ENCODE data around the gene TRPV3.

Gene TRPV3

GRCh38 chr17:3539881-3540540 lies 17.6 kb downstream of the TRPV3 start (continued):
- TF ChIP-seq ZNF488 (tag by site-specific recombination; IDR thresholded peaks at IDR 0.05) (no peak), ELK4 (IDR thresholded peaks at IDR 0.05; ENCODE audit: borderline replicate concordance, low read depth, low read length) (no peak), ZNF24 (tag by site-specific recombination; IDR thresholded peaks at IDR 0.05) (no peak), ZNF174 (tag by site-specific recombination; IDR thresholded peaks at IDR 0.05) (no peak), ZNF830 (tag by site-specific recombination; IDR thresholded peaks at IDR 0.05; ENCODE audit: low read depth) (no peak), ZNF561 (tag by site-specific recombination; IDR thresholded peaks at IDR 0.05; ENCODE audit: borderline replicate concordance) (no peak), ZXDB (tag by site-specific recombination; IDR thresholded peaks at IDR 0.05) (no peak), ZNF473 (tag by site-specific recombination; IDR thresholded peaks at IDR 0.05) (no peak), ZBTB8A (tag by site-specific recombination; IDR thresholded peaks at IDR 0.05) (peak; percentile 22; the same call in 1 of the 2 replicates)
- TF ChIP-seq, protein P1, sequence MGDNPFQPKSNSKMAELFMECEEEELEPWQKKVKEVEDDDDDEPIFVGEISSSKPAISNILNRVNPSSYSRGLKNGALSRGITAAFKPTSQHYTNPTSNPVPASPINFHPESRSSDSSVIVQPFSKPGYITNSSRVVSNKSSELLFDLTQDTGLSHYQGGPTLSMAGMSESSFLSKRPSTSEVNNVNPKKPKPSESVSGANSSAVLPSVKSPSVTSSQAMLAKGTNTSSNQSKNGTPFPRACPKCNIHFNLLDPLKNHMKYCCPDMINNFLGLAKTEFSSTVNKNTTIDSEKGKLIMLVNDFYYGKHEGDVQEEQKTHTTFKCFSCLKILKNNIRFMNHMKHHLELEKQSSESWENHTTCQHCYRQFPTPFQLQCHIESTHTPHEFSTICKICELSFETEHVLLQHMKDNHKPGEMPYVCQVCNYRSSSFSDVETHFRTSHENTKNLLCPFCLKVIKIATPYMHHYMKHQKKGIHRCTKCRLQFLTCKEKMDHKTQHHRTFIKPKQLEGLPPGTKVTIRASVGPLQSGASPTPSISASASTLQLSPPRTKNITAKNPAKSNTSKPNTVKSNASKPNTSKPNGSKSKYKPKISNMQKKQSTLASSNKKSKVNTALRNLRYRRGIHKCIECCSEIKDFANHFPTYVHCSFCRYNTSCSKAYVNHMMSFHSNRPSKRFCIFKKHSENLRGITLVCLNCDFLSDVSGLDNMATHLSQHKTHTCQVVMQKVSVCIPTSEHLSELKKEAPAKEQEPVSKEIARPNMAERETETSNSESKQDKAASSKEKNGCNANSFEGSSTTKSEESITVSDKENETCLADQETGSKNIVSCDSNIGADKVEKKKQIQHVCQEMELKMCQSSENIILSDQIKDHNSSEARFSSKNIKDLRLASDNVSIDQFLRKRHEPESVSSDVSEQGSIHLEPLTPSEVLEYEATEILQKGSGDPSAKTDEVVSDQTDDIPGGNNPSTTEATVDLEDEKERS (tag by site-specific recombination; IDR thresholded peaks at IDR 0.05), result no peak

GRCh38 chr17:3536716-3537115 lies 20.9 kb downstream of the TRPV3 start:
- CTCF ChIA-PET, result interaction anchor here (0.7 to 0.8 kb wide), 3 partner anchors 12 to 487 kb away, joined by 3 read pairs; no protein-coding TSS in a partner anchor

More at GRCh38 chr17:3536716-3537115, 20.9 kb downstream of the TRPV3 start:
- Histone ChIP-seq H3K4me1 (ENCODE audit: control insufficient read depth, insufficient read depth, low read length) (no peaks in the 10 kb centered on the region), H3K9me3 (ENCODE audit: control insufficient read depth, insufficient read depth, low read depth, low read length) (no peaks in the 10 kb centered on the region), H3K27ac (ENCODE audit: extremely low read depth, low read depth, low read length) (no peak overlapping the region), H3K4me3 (ENCODE audit: low read depth, low read length) (no peak overlapping the region), H3K36me3 (ENCODE audit: control insufficient read depth in 2 of 2, insufficient read depth in 1 of 2, low read length in 2 of 2) (no peaks in the 10 kb centered on the region)
- POLR2A ChIA-PET, result no interaction called here
- TF ChIP-seq MZF1 (tag by site-specific recombination; IDR thresholded peaks at IDR 0.05; ENCODE audit: borderline replicate concordance) (no peak), BCL11B (tag by site-specific recombination; IDR thresholded peaks at IDR 0.05; ENCODE audit: low read depth) (no peak), ZNF248 (tag by site-specific recombination; IDR thresholded peaks at IDR 0.05) (no peak), ZNF146 (tag by site-specific recombination; IDR thresholded peaks at IDR 0.05) (no peak), ZNF37A (tag by site-specific recombination; IDR thresholded peaks at IDR 0.05) (no peak), WT1 (tag by site-specific recombination; IDR thresholded peaks at IDR 0.05) (no peak), ELK4 (IDR thresholded peaks at IDR 0.05; ENCODE audit: borderline replicate concordance, low read depth, low read length) (no peak), ZNF664 (tag by site-specific recombination; IDR thresholded peaks at IDR 0.05) (no peak), ZSCAN18 (tag by site-specific recombination; IDR thresholded peaks at IDR 0.05) (no peak), ZNF423 (tag by site-specific recombination; IDR thresholded peaks at IDR 0.05) (no peak), ZNF544 (tag by site-specific recombination; IDR thresholded peaks at IDR 0.05) (no peak), ZNF48 (tag by site-specific recombination; IDR thresholded peaks at IDR 0.05) (no peak)
- TF ChIP-seq, protein P2, sequence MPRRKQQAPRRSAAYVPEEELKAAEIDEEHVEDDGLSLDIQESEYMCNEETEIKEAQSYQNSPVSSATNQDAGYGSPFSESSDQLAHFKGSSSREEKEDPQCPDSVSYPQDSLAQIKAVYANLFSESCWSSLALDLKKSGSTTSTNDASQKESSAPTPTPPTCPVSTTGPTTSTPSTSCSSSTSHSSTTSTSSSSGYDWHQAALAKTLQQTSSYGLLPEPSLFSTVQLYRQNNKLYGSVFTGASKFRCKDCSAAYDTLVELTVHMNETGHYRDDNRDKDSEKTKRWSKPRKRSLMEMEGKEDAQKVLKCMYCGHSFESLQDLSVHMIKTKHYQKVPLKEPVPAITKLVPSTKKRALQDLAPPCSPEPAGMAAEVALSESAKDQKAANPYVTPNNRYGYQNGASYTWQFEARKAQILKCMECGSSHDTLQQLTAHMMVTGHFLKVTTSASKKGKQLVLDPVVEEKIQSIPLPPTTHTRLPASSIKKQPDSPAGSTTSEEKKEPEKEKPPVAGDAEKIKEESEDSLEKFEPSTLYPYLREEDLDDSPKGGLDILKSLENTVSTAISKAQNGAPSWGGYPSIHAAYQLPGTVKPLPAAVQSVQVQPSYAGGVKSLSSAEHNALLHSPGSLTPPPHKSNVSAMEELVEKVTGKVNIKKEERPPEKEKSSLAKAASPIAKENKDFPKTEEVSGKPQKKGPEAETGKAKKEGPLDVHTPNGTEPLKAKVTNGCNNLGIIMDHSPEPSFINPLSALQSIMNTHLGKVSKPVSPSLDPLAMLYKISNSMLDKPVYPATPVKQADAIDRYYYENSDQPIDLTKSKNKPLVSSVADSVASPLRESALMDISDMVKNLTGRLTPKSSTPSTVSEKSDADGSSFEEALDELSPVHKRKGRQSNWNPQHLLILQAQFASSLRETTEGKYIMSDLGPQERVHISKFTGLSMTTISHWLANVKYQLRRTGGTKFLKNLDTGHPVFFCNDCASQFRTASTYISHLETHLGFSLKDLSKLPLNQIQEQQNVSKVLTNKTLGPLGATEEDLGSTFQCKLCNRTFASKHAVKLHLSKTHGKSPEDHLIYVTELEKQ (tag by site-specific recombination; IDR thresholded peaks at IDR 0.05; ENCODE audit: borderline replicate concordance), result no peak
- TF ChIP-seq, protein P3, sequence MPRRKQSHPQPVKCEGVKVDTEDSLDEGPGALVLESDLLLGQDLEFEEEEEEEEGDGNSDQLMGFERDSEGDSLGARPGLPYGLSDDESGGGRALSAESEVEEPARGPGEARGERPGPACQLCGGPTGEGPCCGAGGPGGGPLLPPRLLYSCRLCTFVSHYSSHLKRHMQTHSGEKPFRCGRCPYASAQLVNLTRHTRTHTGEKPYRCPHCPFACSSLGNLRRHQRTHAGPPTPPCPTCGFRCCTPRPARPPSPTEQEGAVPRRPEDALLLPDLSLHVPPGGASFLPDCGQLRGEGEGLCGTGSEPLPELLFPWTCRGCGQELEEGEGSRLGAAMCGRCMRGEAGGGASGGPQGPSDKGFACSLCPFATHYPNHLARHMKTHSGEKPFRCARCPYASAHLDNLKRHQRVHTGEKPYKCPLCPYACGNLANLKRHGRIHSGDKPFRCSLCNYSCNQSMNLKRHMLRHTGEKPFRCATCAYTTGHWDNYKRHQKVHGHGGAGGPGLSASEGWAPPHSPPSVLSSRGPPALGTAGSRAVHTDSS (tag by site-specific recombination; IDR thresholded peaks at IDR 0.05), result no peak

Data from HEK293 (cell line).